GM12801 (cell line): ENCODE results near the gene ARHGAP10.

Experiments
- TF ChIP-seq, protein P1 (sequence below): IDR thresholded peaks from one replicate; pipeline ENCODE4 v1.5.1; 2011; ENCODE audit warnings: control low read depth; ENCODE audit not compliant: insufficient read length; ENCODE audit errors: extremely low read depth

Gene ARHGAP10

DNA sequence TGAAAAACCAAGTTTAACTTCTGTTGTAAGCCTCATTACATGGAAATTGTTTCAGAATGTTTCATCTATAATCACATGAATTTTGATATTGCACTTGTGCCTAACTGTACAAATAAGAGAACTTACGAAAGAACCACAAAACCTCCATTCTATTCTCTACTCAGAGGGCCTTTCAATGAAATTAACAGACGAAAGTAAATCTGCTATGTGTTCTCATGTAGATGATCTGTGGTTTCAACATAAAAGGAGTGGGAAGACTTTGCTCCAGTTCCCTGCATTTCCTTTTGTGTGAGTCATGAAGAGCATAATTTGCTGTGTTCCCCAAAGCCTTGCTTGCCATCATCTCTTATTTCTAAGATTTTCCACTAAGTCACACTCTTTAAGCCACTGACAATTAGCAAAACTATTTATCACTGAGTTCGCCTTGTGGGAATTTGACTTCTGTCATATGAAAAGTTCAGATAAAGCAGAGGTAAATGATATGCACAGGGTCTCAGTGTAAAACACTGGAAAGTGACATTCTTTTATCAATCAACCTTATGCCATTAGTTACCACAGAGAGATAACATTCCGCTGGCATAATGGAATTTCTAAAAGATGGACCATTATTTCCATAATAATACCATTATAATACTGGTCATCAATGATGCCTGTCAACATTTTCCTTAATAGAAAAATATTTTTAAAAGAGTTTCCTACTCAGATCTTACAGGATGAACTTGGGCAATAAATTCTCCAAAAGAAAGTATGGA lies 380.5 kb downstream of the ARHGAP10 start:
- TF ChIP-seq, protein P1, sequence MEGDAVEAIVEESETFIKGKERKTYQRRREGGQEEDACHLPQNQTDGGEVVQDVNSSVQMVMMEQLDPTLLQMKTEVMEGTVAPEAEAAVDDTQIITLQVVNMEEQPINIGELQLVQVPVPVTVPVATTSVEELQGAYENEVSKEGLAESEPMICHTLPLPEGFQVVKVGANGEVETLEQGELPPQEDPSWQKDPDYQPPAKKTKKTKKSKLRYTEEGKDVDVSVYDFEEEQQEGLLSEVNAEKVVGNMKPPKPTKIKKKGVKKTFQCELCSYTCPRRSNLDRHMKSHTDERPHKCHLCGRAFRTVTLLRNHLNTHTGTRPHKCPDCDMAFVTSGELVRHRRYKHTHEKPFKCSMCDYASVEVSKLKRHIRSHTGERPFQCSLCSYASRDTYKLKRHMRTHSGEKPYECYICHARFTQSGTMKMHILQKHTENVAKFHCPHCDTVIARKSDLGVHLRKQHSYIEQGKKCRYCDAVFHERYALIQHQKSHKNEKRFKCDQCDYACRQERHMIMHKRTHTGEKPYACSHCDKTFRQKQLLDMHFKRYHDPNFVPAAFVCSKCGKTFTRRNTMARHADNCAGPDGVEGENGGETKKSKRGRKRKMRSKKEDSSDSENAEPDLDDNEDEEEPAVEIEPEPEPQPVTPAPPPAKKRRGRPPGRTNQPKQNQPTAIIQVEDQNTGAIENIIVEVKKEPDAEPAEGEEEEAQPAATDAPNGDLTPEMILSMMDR: no peak

DNA sequence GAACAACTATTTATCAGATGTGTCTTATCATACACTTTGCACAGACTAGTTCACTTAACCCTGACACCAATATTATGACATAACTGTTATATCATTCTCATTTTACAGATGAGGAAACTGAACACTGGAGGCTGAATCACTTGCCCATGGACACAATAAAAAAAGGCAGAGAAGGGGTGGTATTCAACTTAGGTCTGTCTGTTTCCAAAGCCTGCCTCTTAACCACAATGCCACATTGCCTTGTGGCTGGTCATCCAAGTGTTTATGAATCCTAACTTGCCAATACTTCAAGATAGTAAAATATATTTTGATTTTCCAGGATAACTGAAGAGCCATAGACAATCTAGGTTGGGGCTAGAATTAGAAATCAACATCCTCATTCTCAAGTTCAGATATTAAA lies 382.5 kb downstream of the ARHGAP10 start:
- TF ChIP-seq, protein P1: no peak

DNA sequence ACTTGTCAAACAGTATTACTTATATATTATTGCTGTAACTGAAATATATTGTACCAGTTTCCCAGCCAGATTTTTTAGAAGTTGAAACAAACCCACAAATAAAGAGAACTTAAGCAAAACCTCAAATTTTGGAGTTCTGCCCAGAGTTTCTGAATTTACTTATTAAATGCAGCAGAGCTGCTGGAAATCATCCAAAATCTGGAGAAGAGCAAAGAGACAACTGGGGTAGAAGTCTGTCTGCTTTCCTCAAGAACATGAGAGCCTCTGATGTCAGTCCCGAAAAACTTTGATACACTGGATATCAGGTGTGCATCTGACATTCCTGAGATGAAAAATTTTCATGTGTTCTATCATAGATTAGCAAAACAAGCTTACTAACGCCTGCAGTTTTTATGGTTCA lies 384.4 kb downstream of the ARHGAP10 start:
- TF ChIP-seq, protein P1: no peak

DNA sequence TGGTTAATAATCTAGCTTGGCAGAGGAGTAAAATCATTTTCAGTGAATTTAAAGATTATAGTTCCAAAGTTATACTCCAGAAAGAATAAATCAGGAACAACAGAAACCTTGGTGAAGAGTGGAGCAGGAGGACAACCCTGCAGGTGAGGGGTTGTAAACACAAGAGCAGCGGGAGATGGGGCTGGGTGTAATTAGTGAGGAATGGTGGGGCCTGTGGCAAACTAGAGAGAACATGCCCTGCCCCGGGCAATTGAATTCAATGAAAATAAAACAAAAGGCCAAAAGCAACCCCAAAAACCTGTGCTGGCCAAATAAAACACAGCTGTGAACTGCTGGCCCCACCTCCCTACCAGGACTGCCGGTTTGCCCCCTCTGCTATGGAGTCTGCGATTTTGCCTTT lies 385.1 kb downstream of the ARHGAP10 start:
- TF ChIP-seq, protein P1: no peak

DNA sequence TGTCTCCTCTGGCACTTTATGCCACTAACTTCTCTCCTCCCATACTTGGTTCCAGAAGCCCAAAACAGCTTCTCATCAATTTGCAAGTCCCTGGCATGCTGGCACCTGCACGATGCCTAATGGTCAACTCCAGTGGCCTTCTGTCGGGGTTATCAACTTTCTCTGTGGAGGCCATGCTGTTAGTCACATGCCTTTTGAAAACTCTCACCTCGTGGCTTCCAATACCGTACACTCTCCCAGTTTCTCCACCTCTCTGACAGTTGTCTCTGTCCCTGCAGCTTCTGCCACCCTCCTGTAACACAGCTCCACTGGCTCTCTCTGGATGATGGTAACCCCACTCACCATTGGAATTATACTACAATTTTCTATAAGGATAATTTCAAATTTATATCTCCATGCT lies 386.3 kb downstream of the ARHGAP10 start:
- TF ChIP-seq, protein P1: no peak

DNA sequence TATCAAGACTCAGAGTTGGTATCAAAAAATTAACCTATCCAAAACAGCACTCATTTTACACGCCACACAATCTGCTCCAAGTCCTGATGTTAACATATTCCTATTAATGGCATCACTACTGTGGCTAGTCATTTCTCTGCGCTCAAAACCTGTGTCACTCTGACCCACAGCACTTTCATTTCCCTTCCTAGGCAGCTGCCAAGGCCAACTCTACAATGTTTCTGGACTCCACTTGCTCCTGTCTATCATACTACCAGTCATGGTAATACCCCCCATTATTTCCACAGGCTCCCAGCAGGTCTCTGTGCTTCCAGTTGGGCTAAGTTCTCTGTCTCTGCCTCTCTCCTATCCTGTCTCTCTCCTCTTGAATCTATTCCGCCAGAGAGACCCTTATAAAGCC lies 386.7 kb downstream of the ARHGAP10 start:
- TF ChIP-seq, protein P1: no peak

DNA sequence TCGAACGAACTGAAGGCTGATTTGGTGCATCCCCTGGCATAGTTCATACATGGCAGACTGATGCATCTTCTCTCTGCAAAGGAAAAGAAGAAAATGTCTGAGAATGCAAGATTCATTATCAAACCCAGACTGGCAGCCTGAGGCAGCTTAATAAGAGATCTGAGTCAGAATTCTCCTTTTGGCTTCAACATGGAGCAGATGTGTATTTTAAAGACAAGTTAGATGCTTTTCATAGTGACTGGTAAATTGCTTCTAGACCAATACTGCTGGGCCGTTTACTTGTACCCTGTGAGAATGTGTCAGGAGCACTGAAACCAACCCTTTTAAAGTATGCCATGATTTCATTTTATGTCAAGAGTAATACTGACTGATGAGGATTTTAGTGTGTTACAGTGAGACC lies 388.3 kb downstream of the ARHGAP10 start:
- TF ChIP-seq, protein P1: no peak
